OCI-LY7 (cell line): ENCODE results near the gene RCVRN.
"Not testable (repeated sequence)": the region's sequence is repeated elsewhere in the genome, so short reads cannot be mapped to it uniquely, and the experiment has no call there.

Experiments used
- CTCF ChIP-seq: fragments of 200-600 bp; sonication (generic); conservative IDR thresholded peaks from 2 replicates; pipeline ENCODE4 v1.5.1; 2014; ENCODE audit warnings: mild to moderate bottlenecking, antibody characterized with exemption, low read length, moderate library complexity, mixed read lengths
- EZH2phosphoT487 ChIP-seq: fragments of 200-600 bp; sonication (generic); IDR thresholded peaks from 2 replicates; pipeline ENCODE4 v1.6.1; 2018; ENCODE audit warnings: low read depth, borderline replicate concordance, mild to moderate bottlenecking, mixed run types, antibody characterized with exemption, low read length, moderate library complexity, mixed read lengths

- TF ChIP-seq CTCF, EZH2phosphoT487: not testable (repeated sequence)
Observed at GRCh38 chr17:9921216-9921615, 16.1 kb upstream of the RCVRN start.
